Right renal pelvis (tissue), 4 donors: ENCODE measurements around the gene ARHGAP18. TPM values are rescaled to one million over a fixed set of nuclear protein-coding genes. Genes with fewer than 3 reads are reported as not detected.
A peak's percentile ranks its signal among the peaks of the same experiment; 100 is the strongest.

Source experiments
- DNase-seq, 4 donors: peaks; one replicate each; pipeline ENCODE4 v3.0.0-alpha.2; 2013; ENCODE audit warnings: low read depth in 4 of 4, low spot score in 3 of 4, missing footprints in 1 of 4
- polyA plus RNA-seq, 4 donors: library from polyadenylated mRNA; unstranded; fragments of 120-200 nt; gene quantifications; one replicate each; pipeline ENCODE4 v1.2.1, GENCODE V29; 2013; ENCODE audit not compliant: insufficient read length in 4 of 4

The ARHGAP18 gene
- polyA plus RNA-seq, 4 donors: 32.6 to 43.8 (median 36.9) TPM

GRCh38 chr6:129694036-129694435 is 15.9 kb downstream of the ARHGAP18 start:
- no peak for DNase-seq

GRCh38 chr6:129692467-129692866 is 17.5 kb downstream of the ARHGAP18 start:
- no peak for DNase-seq

GRCh38 chr6:129691709-129692108 is 18.3 kb downstream of the ARHGAP18 start:
- DNase-seq: no peak

- DNase-seq: no peak
Measured at GRCh38 chr6:129691043-129691640, 18.8 kb downstream of the ARHGAP18 start.

GRCh38 chr6:129686941-129687627 is 22.9 kb downstream of the ARHGAP18 start:
- DNase-seq: no peak

GRCh38 chr6:129685662-129686031 is 24.3 kb downstream of the ARHGAP18 start:
- no peak for DNase-seq

- no peak for DNase-seq
Measured at GRCh38 chr6:129684903-129685661, 24.9 kb downstream of the ARHGAP18 start.

- DNase-seq: no peak
Measured at GRCh38 chr6:129684323-129684884, 25.6 kb downstream of the ARHGAP18 start.

GRCh38 chr6:129683601-129684322 is 26.2 kb downstream of the ARHGAP18 start:
- DNase-seq: peak in 1 of 4 donors; percentile 28

GRCh38 chr6:129681913-129682205 is 28.1 kb downstream of the ARHGAP18 start:
- DNase-seq: no peak

GRCh38 chr6:129680633-129681032 is 29.3 kb downstream of the ARHGAP18 start:
- DNase-seq: no peak

- DNase-seq: no peak
Measured at GRCh38 chr6:129679758-129680157, 30.2 kb downstream of the ARHGAP18 start.

- DNase-seq: no peak
Measured at GRCh38 chr6:129679275-129679674, 30.7 kb downstream of the ARHGAP18 start.

- DNase-seq: no peak
Measured at GRCh38 chr6:129678463-129678862, 31.5 kb downstream of the ARHGAP18 start.

GRCh38 chr6:129677620-129678325 is 32.2 kb downstream of the ARHGAP18 start:
- no peak for DNase-seq

GRCh38 chr6:129675669-129676472 is 34.1 kb downstream of the ARHGAP18 start:
- no peak for DNase-seq

- DNase-seq: no peak
Measured at GRCh38 chr6:129673748-129674147, 36.2 kb downstream of the ARHGAP18 start.

GRCh38 chr6:129672881-129673631 is 36.9 kb downstream of the ARHGAP18 start:
- DNase-seq: no peak

- DNase-seq: no peak
Measured at GRCh38 chr6:129672341-129672682, 37.7 kb downstream of the ARHGAP18 start.
